GM12865 (cell line): Measurements from ENCODE around the gene DNAJB14.
A peak's percentile ranks its signal among the peaks of the same experiment; 100 is the strongest.

ENCODE experiments used
- DNase-seq: peaks from one replicate; pipeline ENCODE4 v3.0.0; 2010; ENCODE audit warnings: low read depth
- H3K4me3 ChIP-seq: 2 replicates; pipeline ENCODE4 v1.5.1; 2011; ENCODE audit warnings: mild to moderate bottlenecking, low read depth, low read length, control low read depth
- CTCF ChIP-seq: IDR thresholded peaks from 2 replicates; pipeline ENCODE4 v1.5.1; 2011; ENCODE audit warnings: low read length, control low read depth, low read depth, inconsistent platforms; ENCODE audit not compliant: insufficient read depth; ENCODE audit errors: missing control alignments

DNAJB14 gene

GRCh38 chr4:99886146-99886545 lies 60.3 kb downstream of the DNAJB14 start:
- H3K4me3 ChIP-seq = no peak overlapping the region
- DNase-seq = no peak
- TF ChIP-seq CTCF = no peak

- DNase-seq = no peak
- TF ChIP-seq CTCF = no peak
- no peak overlapping the region for H3K4me3 ChIP-seq
Observed at GRCh38 chr4:99885687-99886086, 60.7 kb downstream of the DNAJB14 start.

- TF ChIP-seq CTCF = peak; percentile 36
- DNase-seq = peak; percentile 52
- no peak overlapping the region for H3K4me3 ChIP-seq
Observed at GRCh38 chr4:99885063-99885664, 61.3 kb downstream of the DNAJB14 start.

- no peak for TF ChIP-seq CTCF
- H3K4me3 ChIP-seq = no peak overlapping the region
- DNase-seq = no peak
Observed at GRCh38 chr4:99879458-99879857, 67.0 kb downstream of the DNAJB14 start.

GRCh38 chr4:99878604-99879003 lies 67.8 kb downstream of the DNAJB14 start:
- no peak overlapping the region for H3K4me3 ChIP-seq
- no peak for TF ChIP-seq CTCF
- DNase-seq = no peak

GRCh38 chr4:99876946-99877345 lies 69.5 kb downstream of the DNAJB14 start:
- no peak for DNase-seq
- no peak for TF ChIP-seq CTCF
- H3K4me3 ChIP-seq = no peak overlapping the region

GRCh38 chr4:99875071-99875470 lies 71.3 kb downstream of the DNAJB14 start:
- no peak for DNase-seq
- H3K4me3 ChIP-seq = no peak overlapping the region
- no peak for TF ChIP-seq CTCF
